GM19372 (cell line): ENCODE data around the gene MAD1L1.

Experiments
- ATAC-seq: cut with Tn5 transposase; IDR thresholded peaks from one replicate; pipeline ENCODE4 v1.9.1; 2021; ENCODE audit warnings: mild to moderate bottlenecking, low read depth, moderate library complexity; ENCODE audit not compliant: unreplicated experiment

The MAD1L1 gene

GRCh38 chr7:2242541-2243429 is 10.0 kb upstream of the MAD1L1 start:
- ATAC-seq = peak; percentile 16

GRCh38 chr7:2241580-2242540 is 9.1 kb upstream of the MAD1L1 start, which contains the start of the genes MRM2 and NUDT1:
Gene MRM2 (minus strand): TSS chr7:2242205. CDS start chr7:2242169, 36 bp downstream.
Gene NUDT1 (plus strand): TSS chr7:2242226. CDS start chr7:2244575, 2,349 bp downstream.
- ATAC-seq = peak; percentile 64

GRCh38 chr7:2239242-2239641 is 6.5 kb upstream of the MAD1L1 start:
- ATAC-seq = no peak

GRCh38 chr7:2237109-2237602 is 4.4 kb upstream of the MAD1L1 start:
- peak; percentile 64 for ATAC-seq

- no peak for ATAC-seq
These were observed 1.2 kb upstream of the MAD1L1 start for GRCh38 chr7:2233926-2234325.

GRCh38 chr7:2231992-2232765 is 566 bp downstream of the MAD1L1 start:
- ATAC-seq = peak; percentile 30

GRCh38 chr7:2230882-2231281 is 1.9 kb downstream of the MAD1L1 start:
- no peak for ATAC-seq

GRCh38 chr7:2230226-2230625 is 2.5 kb downstream of the MAD1L1 start:
- no peak for ATAC-seq

- ATAC-seq = no peak
These were observed 3.3 kb downstream of the MAD1L1 start for GRCh38 chr7:2229467-2229866.

- ATAC-seq = no peak
These were observed 3.8 kb downstream of the MAD1L1 start for GRCh38 chr7:2228921-2229320.

GRCh38 chr7:2227699-2228098 is 5.0 kb downstream of the MAD1L1 start:
- ATAC-seq = no peak

- ATAC-seq = no peak
These were observed 6.9 kb downstream of the MAD1L1 start for GRCh38 chr7:2225830-2226229.

- no peak for ATAC-seq
These were observed 7.4 kb downstream of the MAD1L1 start for GRCh38 chr7:2225336-2225735.

GRCh38 chr7:2224934-2225333 is 7.8 kb downstream of the MAD1L1 start:
- ATAC-seq = no peak

- ATAC-seq = no peak
These were observed 8.2 kb downstream of the MAD1L1 start for GRCh38 chr7:2224491-2224928.

- ATAC-seq = no peak
These were observed 9.4 kb downstream of the MAD1L1 start for GRCh38 chr7:2223321-2223720.

GRCh38 chr7:2222516-2222915 is 10.2 kb downstream of the MAD1L1 start:
- no peak for ATAC-seq

- no peak for ATAC-seq
These were observed 11.8 kb downstream of the MAD1L1 start for GRCh38 chr7:2220954-2221353.

GRCh38 chr7:2220506-2220905 is 12.2 kb downstream of the MAD1L1 start:
- no peak for ATAC-seq

GRCh38 chr7:2220030-2220429 is 12.7 kb downstream of the MAD1L1 start:
- ATAC-seq = no peak
